ENCODE data around the gene LRRN4CL.

DNA sequence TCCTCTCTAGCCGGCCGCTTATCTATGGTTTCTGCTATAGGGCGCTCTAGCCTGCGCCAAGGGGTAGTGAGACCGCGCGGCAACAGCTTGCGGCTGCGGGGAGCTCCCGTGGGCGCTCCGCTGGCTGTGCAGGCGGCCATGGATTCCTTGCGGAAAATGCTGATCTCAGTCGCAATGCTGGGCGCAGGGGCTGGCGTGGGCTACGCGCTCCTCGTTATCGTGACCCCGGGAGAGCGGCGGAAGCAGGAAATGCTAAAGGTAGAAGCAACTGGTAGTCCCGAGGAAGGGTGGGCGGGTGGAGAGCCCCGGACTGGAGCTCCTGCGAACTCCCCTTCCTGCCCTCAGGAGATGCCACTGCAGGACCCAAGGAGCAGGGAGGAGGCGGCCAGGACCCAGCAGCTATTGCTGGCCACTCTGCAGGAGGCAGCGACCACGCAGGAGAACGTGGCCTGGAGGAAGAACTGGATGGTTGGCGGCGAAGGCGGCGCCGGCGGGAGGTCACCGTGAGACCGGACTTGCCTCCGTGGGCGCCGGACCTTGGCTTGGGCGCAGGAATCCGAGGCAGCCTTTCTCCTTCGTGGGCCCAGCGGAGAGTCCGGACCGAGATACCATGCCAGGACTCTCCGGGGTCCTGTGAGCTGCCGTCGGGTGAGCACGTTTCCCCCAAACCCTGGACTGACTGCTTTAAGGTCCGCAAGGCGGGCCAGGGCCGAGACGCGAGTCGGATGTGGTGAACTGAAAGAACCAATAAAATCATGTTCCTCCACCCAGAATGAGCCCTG is 17.5 kb downstream of the LRRN4CL start, which contains the start of the genes LBHD1 and UQCC3:
- TF ChIP-seq, protein P1, sequence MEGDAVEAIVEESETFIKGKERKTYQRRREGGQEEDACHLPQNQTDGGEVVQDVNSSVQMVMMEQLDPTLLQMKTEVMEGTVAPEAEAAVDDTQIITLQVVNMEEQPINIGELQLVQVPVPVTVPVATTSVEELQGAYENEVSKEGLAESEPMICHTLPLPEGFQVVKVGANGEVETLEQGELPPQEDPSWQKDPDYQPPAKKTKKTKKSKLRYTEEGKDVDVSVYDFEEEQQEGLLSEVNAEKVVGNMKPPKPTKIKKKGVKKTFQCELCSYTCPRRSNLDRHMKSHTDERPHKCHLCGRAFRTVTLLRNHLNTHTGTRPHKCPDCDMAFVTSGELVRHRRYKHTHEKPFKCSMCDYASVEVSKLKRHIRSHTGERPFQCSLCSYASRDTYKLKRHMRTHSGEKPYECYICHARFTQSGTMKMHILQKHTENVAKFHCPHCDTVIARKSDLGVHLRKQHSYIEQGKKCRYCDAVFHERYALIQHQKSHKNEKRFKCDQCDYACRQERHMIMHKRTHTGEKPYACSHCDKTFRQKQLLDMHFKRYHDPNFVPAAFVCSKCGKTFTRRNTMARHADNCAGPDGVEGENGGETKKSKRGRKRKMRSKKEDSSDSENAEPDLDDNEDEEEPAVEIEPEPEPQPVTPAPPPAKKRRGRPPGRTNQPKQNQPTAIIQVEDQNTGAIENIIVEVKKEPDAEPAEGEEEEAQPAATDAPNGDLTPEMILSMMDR (conservative IDR thresholded peaks at IDR 0.05 in 1 of 2, IDR thresholded peaks at IDR 0.05 in 1 of 2; ENCODE audit: extremely low read depth in 1 of 2, insufficient read depth in 1 of 2, low read depth in 1 of 2, low read length in 2 of 2), result no peak
- no peak for TF ChIP-seq EZH2 (IDR thresholded peaks at IDR 0.05; ENCODE audit: borderline replicate concordance, low read length)
